ENCODE measurements around the gene PPFIBP2.
"Not testable (repeated sequence)": the region's sequence is repeated elsewhere in the genome, so short reads cannot be mapped to it uniquely, and the experiment has no call there.

PPFIBP2 gene

DNA sequence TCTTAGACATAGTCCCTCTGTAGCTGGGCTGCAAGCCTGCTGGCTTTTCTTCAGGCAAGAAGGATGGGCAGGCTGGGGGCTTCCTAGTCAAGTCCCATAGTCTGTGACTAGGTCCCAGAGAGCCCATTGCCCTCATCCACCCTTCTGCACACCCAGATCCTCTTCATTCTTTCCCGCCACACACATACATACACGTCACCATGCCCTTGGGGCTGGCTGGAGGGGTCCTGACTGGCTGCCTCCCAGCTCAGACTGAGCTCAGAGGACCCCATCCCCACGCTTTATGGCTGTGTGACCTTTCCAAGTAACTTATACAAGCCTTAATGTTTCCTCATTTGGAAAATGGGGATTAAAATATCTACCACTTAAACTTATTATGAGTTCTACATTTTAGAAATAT lies 13.5 kb upstream of the PPFIBP2 start:
- no peak for FAIRE-seq

DNA sequence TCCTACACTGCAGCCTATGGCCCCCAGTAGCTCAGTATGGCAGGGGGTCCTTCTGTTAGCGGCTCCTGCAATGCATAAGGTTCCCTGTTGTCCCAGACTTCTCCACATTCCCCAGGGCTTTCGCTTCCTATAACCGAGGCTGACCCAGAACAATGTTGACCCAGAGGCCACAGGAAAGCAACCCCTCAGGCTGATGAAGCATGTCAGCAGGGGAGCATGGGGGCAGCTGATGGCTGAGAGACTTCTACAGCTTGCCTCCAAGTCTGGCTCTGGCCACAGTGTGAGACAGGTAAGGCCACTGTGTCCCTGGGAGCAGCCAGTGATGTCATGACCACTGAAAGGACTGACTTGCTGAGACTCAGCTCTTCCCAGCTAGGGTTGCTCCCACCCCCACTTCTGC lies 12.5 kb upstream of the PPFIBP2 start:
- no peak for FAIRE-seq

GRCh38 chr11:7501894-7502293 lies 11.9 kb upstream of the PPFIBP2 start:
- FAIRE-seq = no peak

- no peak for FAIRE-seq
Observed at GRCh38 chr11:7506243-7506642, 7.6 kb upstream of the PPFIBP2 start.

GRCh38 chr11:7508087-7508486 lies 5.7 kb upstream of the PPFIBP2 start:
- FAIRE-seq = no peak

- no peak for FAIRE-seq
Observed at GRCh38 chr11:7509966-7510365, 3.8 kb upstream of the PPFIBP2 start.

- no peak for FAIRE-seq
Observed at GRCh38 chr11:7511401-7511800, 2.4 kb upstream of the PPFIBP2 start.

GRCh38 chr11:7512525-7513233 lies 1.1 kb upstream of the PPFIBP2 start:
- no peak for FAIRE-seq

GRCh38 chr11:7514099-7514591 lies 346 bp downstream of the PPFIBP2 start:
- no peak for FAIRE-seq

- no peak for FAIRE-seq
Observed at GRCh38 chr11:7515447-7515886, 1.7 kb downstream of the PPFIBP2 start.

GRCh38 chr11:7516475-7516874 lies 2.7 kb downstream of the PPFIBP2 start:
- FAIRE-seq = no peak

GRCh38 chr11:7517743-7518142 lies 3.9 kb downstream of the PPFIBP2 start:
- FAIRE-seq = not testable (repeated sequence)

DNA sequence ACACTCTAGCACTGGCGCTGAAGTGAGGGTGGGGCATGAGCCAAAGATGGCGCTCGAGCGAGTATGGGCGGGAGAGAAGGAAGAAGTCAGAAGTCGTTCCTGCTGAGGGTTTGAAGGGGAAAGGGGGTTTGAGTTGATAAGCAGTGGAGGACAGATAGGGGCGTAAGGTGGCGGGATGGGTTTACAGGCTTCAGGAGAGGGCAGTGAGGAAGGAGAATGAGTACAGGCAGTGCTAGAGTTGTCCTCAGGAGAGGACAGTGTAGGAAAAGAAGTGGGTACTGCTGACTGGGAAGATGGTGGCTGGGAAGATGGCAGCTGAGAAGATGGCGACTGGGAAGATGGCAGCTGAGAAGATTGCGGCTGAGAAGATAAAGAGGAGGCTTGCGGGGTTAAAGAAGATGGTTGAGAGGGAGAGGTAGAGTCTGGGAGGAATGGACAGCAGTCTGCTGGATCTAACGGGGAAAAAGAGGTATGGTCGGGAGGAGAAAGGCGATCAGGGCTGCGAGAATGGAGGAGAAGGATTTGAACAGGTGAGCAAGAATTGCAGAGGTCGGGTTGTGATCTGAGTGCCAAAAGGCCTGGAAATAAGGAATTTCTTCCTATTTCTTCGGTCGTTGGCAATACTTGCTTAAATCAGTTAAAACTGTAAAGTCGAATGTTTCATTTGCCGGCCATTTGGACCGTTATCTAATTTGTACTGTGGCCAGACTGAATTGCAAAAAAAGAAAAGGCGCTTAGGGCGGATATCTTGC lies 5.2 kb downstream of the PPFIBP2 start:
- no peak for FAIRE-seq

- FAIRE-seq = no peak
Observed at GRCh38 chr11:7520011-7520942, 6.5 kb downstream of the PPFIBP2 start.

DNA sequence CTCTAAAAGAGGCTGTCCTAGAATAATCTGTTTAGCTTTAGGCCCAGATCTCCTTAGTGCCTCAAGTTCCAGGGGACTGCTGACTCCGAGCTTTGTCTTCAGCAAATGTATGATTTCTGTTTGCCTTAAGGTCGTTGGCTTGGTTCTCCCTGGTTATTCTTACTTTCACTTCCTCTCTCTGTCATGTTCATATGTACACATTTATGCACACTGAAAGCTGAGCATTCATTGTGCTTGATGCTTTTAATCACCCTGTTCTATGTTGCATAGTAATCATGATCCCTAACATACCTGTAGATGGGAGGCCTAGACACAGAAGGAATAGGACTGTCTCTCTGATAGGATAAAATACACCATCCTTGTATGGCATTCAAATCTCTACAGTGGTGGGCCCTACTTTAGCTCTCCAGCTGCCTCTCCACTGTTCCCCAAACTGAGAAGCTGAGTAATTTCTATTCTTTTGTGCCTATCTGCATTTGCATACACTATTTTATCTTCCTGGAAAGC lies 7.2 kb downstream of the PPFIBP2 start:
- FAIRE-seq = no peak

GRCh38 chr11:7522121-7522520 lies 8.3 kb downstream of the PPFIBP2 start:
- FAIRE-seq = no peak

GRCh38 chr11:7522546-7522945 lies 8.7 kb downstream of the PPFIBP2 start:
- FAIRE-seq = no peak

DNA sequence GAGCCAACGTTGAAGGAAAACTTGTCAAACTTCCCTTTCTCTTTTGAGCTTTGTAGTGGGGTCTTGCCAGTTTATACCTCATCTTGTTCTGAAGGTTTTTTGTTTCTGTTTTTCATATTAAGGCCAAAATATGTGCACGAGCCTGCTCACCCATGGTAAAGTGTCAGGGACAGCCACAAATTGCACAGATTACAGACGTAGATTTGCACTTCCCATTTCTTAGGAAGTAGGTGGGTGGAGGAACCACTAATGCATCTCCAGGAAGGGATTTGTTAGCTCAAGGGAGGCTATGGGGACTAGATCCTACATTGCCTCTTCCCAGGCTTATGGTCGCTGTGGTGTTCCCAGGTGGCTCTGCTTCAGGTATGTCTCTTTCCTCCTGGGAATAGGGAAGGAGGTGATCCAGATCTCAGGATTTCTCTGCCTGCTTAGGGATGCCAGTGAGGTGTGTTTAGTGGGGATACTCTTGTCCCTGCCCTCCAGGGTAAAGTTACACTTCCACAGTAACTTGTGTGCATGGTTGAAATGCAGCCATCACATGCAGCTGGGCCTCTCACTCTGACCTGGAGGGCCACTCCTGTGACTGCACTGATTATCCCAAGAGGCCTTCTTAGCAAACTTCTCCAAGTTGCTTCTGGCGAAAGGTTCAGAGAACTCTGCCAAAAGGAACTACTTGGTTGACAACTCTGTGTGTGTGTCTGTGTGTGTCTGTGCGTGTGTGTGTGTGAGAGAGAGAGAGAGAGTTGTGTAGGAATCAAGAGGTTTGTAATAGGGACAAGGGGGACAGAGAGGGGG lies 9.8 kb downstream of the PPFIBP2 start:
- no peak for FAIRE-seq

DNA sequence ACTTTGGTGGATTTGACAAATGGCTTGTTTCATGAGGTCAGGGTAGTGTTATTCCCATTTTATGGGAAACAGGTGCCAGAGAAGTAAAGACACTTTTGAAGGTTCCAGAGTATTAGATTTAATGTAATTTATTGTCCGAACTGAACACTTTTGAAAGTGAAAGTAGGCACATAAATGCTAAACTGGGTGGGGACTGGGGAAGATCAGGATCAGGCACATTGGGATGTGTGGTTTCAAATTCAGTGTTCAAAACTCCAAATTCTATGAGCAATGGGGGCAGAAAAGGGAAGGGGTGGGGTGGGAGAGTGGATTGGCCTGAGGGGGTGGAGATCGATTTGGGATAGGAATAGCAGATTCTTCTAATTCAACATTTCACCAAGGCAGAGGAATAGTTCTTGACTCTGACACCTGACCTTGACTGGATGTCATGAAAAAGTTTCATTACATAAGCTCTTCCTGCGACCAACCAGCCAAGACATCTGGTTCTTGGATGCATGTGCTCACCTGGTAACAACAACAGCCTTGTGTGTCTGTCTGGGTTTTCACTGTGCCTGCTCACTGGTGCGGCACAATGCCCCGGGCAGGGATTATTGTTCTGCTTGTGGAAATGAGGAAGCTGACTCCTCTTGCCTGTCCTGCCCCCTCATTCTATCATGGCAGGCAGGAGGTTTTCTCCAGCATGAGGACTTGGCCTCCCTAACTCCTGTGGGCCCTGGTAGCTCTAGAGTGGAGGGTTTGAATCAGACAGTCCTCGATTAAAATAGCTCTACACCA lies 10.8 kb downstream of the PPFIBP2 start:
- no peak for FAIRE-seq

- no peak for FAIRE-seq
Observed at GRCh38 chr11:7525424-7525823, 11.6 kb downstream of the PPFIBP2 start.

- FAIRE-seq = no peak
Observed at GRCh38 chr11:7527029-7527428, 13.2 kb downstream of the PPFIBP2 start.
